SU-DHL-6 (cell line): ENCODE data around the gene NPC1.
"Not testable (repeated sequence)": the region's sequence is repeated elsewhere in the genome, so short reads cannot be mapped to it uniquely, and the experiment has no call there.

Experiments
- H2AFZ ChIP-seq: fragments of 200-600 bp; sonication (generic); 2 replicates; pipeline ENCODE4 v1.6.1; 2014; ENCODE audit warnings: low read depth, mild to moderate bottlenecking, moderate library complexity, mixed read lengths, antibody characterized with exemption, low read length; ENCODE audit not compliant: severe bottlenecking
- H3F3A ChIP-seq: fragments of 200-600 bp; shearing (Covaris generic); 2 replicates; pipeline ENCODE4 v1.6.0; 2016; ENCODE audit warnings: antibody characterized with exemption, mild to moderate bottlenecking; ENCODE audit not compliant: insufficient read depth
- H3K27ac ChIP-seq: fragments of 200-600 bp; sonication (generic); 2 replicates; pipeline ENCODE4 v1.5.1; 2016; ENCODE audit warnings: low read depth, mild to moderate bottlenecking, low read length, moderate library complexity, mixed read lengths
- H3K27me3 ChIP-seq: fragments of 200-600 bp; sonication (generic), shearing (Covaris generic); 2 replicates; pipeline ENCODE4 v1.6.0; 2014; ENCODE audit warnings: mild to moderate bottlenecking, low read length
- H3K36me3 ChIP-seq: fragments of 200-600 bp; sonication (generic); 2 replicates; pipeline ENCODE4 v1.6.1; 2014; ENCODE audit warnings: mild to moderate bottlenecking, low read length, mixed read lengths
- H3K4me2 ChIP-seq: fragments of 300-600, 200-600 bp; shearing (Covaris generic), sonication (generic); 2 replicates; pipeline ENCODE4 v1.6.0; 2014; ENCODE audit warnings: low read length, low read depth, mild to moderate bottlenecking; ENCODE audit not compliant: poor library complexity, severe bottlenecking
- H3K4me3 ChIP-seq: fragments of 200-600 bp; sonication (generic); 2 replicates; pipeline ENCODE4 v1.5.1; 2014; ENCODE audit warnings: antibody characterized with exemption, low read length, mild to moderate bottlenecking, mixed read lengths; ENCODE audit not compliant: insufficient read depth, poor library complexity, severe bottlenecking
- H3K79me2 ChIP-seq: fragments of 200-600 bp; sonication (generic); 2 replicates; pipeline ENCODE4 v1.6.1; 2014; ENCODE audit warnings: mild to moderate bottlenecking, low read length, moderate library complexity; ENCODE audit not compliant: insufficient read depth
- H3K9ac ChIP-seq: fragments of 200-600 bp; sonication (generic); 2 replicates; pipeline ENCODE4 v1.7.0; 2014; ENCODE audit warnings: mild to moderate bottlenecking, low read length
- H3K9me2 ChIP-seq: fragments of 200-600 bp; sonication (generic); replicated peaks from 2 replicates; pipeline ENCODE4 v1.6.1; 2014; ENCODE audit warnings: low read length; ENCODE audit not compliant: insufficient read depth
- H3K9me3 ChIP-seq: fragments of 200-600 bp; sonication (generic); 2 replicates; pipeline ENCODE4 v1.6.1; 2014; ENCODE audit warnings: low read length, mixed read lengths; ENCODE audit not compliant: insufficient read depth
- H4K20me1 ChIP-seq: fragments of 200-600 bp; sonication (generic); 2 replicates; pipeline ENCODE4 v1.6.1; 2014; ENCODE audit warnings: low read depth, mild to moderate bottlenecking, antibody characterized with exemption, low read length, moderate library complexity, mixed read lengths
- EZH2phosphoT487 ChIP-seq: fragments of 200-600 bp; sonication (generic), shearing (Covaris generic); conservative IDR thresholded peaks from 2 replicates; pipeline ENCODE4 v1.6.1; 2018; ENCODE audit warnings: mild to moderate bottlenecking, antibody characterized with exemption, low read length, moderate library complexity, mixed read lengths
- TF ChIP-seq, protein P1 (sequence below): fragments of 200-600 bp; sonication (generic); IDR thresholded peaks from one replicate; pipeline ENCODE4 v1.5.1; 2017; ENCODE audit warnings: antibody characterized with exemption, mild to moderate bottlenecking, low read length, moderate library complexity; ENCODE audit not compliant: insufficient read depth, poor library complexity, severe bottlenecking

Gene NPC1

DNA sequence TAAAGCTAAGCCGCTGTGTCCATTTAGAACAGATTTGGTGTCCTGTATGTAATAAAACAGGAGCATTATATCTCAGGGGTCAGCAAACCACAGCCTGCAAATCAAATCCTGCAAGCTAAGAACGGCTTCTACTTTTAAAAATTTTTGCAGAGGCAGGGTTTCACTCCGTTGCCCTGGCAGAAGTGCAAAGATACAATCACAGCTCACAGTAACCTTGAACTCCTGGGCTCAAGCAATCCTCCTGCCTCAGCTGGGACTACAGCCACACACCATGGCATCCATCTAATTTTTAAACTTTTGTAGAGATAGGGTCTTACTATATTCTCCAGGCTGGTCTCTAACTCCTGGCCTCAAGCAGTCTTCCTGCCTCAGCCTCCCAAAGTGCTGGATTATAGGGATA, 28.6 kb upstream of the NPC1 start:
- no peak overlapping the region for H3K4me2 ChIP-seq
- H3K79me2 ChIP-seq = no peaks in the 10 kb centered on the region
- H3K9ac ChIP-seq = no peak overlapping the region
- H4K20me1 ChIP-seq = no peaks in the 10 kb centered on the region
- H2AFZ ChIP-seq = no peak overlapping the region
- no peaks in the 10 kb centered on the region for H3F3A ChIP-seq
- no peaks in the 10 kb centered on the region for H3K9me3 ChIP-seq
- H3K27ac ChIP-seq = no peak overlapping the region
- no peaks in the 10 kb centered on the region for H3K36me3 ChIP-seq
- no peaks in the 10 kb centered on the region for H3K9me2 ChIP-seq
- H3K4me3 ChIP-seq = no peak overlapping the region
- H3K27me3 ChIP-seq = no peaks in the 10 kb centered on the region
- TF ChIP-seq, protein P1, sequence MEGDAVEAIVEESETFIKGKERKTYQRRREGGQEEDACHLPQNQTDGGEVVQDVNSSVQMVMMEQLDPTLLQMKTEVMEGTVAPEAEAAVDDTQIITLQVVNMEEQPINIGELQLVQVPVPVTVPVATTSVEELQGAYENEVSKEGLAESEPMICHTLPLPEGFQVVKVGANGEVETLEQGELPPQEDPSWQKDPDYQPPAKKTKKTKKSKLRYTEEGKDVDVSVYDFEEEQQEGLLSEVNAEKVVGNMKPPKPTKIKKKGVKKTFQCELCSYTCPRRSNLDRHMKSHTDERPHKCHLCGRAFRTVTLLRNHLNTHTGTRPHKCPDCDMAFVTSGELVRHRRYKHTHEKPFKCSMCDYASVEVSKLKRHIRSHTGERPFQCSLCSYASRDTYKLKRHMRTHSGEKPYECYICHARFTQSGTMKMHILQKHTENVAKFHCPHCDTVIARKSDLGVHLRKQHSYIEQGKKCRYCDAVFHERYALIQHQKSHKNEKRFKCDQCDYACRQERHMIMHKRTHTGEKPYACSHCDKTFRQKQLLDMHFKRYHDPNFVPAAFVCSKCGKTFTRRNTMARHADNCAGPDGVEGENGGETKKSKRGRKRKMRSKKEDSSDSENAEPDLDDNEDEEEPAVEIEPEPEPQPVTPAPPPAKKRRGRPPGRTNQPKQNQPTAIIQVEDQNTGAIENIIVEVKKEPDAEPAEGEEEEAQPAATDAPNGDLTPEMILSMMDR = no peak
- no peak for TF ChIP-seq EZH2phosphoT487

DNA sequence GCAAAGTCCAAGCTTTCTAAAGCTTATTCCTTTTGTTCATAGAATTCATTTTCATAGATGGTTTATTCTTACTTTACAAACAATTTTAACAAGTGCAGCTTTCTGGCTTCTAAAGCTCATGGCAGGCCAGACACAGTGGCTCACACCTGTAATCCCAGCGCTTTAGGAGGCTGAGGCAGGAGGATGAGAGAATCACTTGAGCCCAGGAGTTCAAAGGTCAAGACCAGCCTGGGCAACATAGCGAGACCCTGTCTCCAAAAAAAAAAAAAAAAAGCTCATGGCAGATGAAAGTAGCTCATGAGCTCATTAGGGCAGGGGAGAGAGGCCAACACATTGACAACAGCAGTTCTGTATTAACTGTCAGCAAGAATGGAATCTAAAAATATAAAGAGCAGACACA, 28.1 kb upstream of the NPC1 start:
- Histone ChIP-seq H3K27me3 (no peaks in the 10 kb centered on the region), H3K4me2 (no peak overlapping the region), H3K9me2 (no peaks in the 10 kb centered on the region), H4K20me1 (no peaks in the 10 kb centered on the region), H3K27ac (no peak overlapping the region), H3K9me3 (no peaks in the 10 kb centered on the region), H3K9ac (no peak overlapping the region), H3K4me3 (no peak overlapping the region), H3K79me2 (no peaks in the 10 kb centered on the region), H3K36me3 (no peaks in the 10 kb centered on the region), H2AFZ (no peak overlapping the region), H3F3A (no peaks in the 10 kb centered on the region)
- no peak for TF ChIP-seq EZH2phosphoT487
- TF ChIP-seq, protein P1 = no peak

DNA sequence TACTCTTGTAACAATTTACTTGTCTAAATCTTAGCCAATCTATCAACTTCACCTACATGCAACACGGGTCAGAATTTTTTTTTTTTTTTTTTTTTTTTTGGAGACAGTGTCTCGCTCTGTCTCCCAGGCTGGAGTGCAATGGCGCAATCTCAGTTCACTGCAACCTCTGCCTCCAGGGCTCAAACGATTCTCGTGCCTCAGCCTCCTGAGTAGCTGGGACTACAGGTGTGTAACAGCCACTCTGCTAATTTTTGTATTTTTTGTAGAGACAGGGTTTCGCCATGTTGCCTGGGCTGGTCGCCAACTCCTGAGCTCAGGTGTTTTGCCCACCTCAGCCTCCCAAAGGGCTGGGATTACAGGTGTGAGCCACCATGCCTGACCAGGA, 26.8 kb upstream of the NPC1 start:
- H3K27me3 ChIP-seq, H3K9me3 ChIP-seq, H3K4me3 ChIP-seq, H3F3A ChIP-seq, H3K27ac ChIP-seq, H3K9ac ChIP-seq, H3K4me2 ChIP-seq, H4K20me1 ChIP-seq, H2AFZ ChIP-seq, H3K79me2 ChIP-seq, H3K36me3 ChIP-seq, H3K9me2 ChIP-seq: not testable (repeated sequence)

DNA sequence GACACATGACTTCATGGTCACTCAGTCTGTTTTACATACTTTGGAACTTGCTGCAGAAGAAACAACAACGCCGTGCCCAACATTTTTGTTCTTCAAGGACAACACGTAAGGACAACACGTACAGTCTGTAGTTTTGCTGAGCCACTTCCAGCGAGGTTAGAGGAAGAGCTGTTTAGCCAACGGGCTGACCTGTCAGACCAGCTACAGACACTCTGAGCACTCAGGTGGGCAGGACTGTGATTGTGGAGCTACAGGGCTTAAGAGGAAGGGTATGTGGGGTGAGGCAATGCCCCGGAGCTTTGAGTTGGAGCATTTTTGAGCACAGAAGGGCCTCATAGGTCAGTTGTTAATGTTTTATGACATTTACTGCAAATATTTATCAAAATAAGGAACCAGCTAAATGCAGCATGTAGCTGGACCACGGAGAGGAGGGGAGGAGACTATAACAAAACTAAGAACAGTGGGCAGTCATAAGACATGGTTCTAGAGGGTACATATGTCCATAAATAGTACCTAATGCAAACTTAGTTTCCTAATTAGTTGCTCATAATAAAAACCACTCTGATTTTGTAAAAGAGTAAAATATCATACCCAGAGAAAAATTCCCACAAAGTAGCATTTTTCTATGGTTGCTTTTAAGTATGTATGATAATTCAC, 26.3 kb upstream of the NPC1 start:
- Histone ChIP-seq H3K9ac (no peak overlapping the region), H4K20me1 (no peaks in the 10 kb centered on the region), H3K4me2 (no peak overlapping the region), H2AFZ (no peak overlapping the region), H3K9me3 (no peaks in the 10 kb centered on the region), H3F3A (no peaks in the 10 kb centered on the region), H3K4me3 (no peak overlapping the region), H3K27me3 (no peaks in the 10 kb centered on the region), H3K36me3 (no peaks in the 10 kb centered on the region), H3K9me2 (no peaks in the 10 kb centered on the region), H3K27ac (no peak overlapping the region), H3K79me2 (no peaks in the 10 kb centered on the region)
- TF ChIP-seq EZH2phosphoT487 = no peak
- TF ChIP-seq, protein P1 = no peak
